ENCODE measurements around the gene CLEC19A.

The CLEC19A gene

DNA sequence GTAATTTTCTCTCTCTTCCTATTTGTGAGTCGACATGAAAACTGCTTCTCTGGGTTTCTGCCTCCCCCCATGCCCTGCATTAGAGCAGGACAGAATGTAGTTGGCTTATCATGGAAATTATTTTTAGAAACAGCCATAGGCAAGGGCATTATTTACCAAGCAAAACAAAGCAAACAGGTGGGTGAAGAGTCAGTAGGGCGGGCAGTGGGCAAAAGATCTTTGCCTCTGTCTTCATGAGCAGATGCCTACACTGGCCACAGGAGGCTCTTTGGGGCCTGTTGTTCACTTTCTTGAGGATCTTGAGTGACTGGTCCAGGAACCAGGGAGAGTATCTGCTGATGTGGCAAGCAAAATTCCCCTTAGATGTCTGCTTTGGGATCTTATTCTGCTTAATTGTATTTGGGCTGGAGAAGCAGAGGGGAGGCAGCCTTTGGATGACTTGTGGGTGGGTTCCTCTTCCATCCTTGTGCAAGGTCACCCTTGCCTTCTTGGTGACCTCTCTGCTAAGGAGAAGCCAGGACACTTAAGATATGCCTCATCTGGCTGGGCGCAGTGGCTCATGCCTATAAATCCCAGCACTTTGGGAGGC lies 42.5 kb upstream of the CLEC19A start:
- Histone ChIP-seq H2AFZ (ENCODE audit: insufficient read depth, low read length, poor library complexity) (no peak overlapping the region), H3K27me3 (ENCODE audit: insufficient read depth, low read length) (no peaks in the 10 kb centered on the region), H4K8ac (ENCODE audit: low read depth, low read length) (no peak overlapping the region), H3K9me3 (ENCODE audit: insufficient read depth, low read depth, low read length) (peaks cover 3% of the 10 kb centered on the region), H3K4ac (ENCODE audit: low read depth, low read length) (no peak overlapping the region), H2AK5ac (ENCODE audit: low read length) (no peak overlapping the region), H2BK12ac (ENCODE audit: low read length) (no peak overlapping the region), H2BK120ac (ENCODE audit: insufficient read depth, low read length, poor library complexity) (no peak overlapping the region), H3K79me2 (ENCODE audit: control insufficient read depth, insufficient read depth, low read length, poor library complexity) (no peaks in the 10 kb centered on the region), H3K79me1 (ENCODE audit: low read length) (no peaks in the 10 kb centered on the region), H3K27ac (ENCODE audit: low read depth, low read length) (no peak overlapping the region), H3K4me1 (ENCODE audit: control insufficient read depth in 1 of 2, insufficient read depth in 2 of 2, low read length in 2 of 2) (no peaks in the 10 kb centered on the region), H3K14ac (ENCODE audit: low read length) (no peak overlapping the region), H4K12ac (ENCODE audit: low read depth, low read length) (no peak overlapping the region), H4K91ac (ENCODE audit: low read depth, low read length) (no peak overlapping the region), H3K36me3 (ENCODE audit: control insufficient read depth in 1 of 2, insufficient read depth in 2 of 2, low read length in 2 of 2) (no peaks in the 10 kb centered on the region), H2BK5ac (ENCODE audit: low read depth, low read length, poor library complexity) (no peak overlapping the region), H3K4me3 (ENCODE audit: low read depth, low read length) (no peak overlapping the region), H3K23ac (ENCODE audit: low read length) (no peak overlapping the region), H3K9ac (ENCODE audit: low read length) (no peak overlapping the region), H3K4me2 (ENCODE audit: low read length) (no peak overlapping the region), H3K18ac (ENCODE audit: low read length) (no peak overlapping the region)
- no peak for DNase-seq
- no CpG with 5 or more reads among the region's 3 CpGs for WGBS (ENCODE audit: extremely low coverage, insufficient coverage, insufficient read length)

DNA sequence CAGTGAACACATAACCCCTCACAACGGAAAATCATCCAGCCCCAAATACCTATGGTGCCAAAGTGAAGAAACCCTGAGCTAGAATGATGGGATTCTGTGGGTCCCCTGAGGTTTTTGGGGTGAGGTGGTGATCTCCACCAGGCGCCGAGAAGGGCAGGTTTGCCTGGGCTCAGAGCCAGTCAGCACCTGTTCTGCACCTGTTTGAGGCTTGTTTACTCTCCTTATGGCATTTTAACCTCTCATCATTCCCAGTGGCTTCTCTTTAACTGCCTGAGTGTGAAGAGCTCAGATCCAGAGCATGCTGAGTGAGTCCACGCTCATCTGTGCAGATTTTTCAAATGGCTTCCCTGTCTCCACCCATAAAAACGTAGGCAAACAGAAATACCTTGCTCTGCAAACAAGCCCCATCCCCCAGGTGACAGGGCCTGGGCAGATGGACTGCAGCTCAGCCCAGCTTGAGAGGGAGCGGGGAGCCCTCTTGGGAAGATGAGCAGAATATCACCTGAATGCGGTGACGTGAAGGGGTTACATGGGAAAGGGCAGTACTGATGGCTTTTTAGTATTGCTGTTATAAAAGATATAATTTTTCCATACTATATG lies 40.1 kb upstream of the CLEC19A start:
- Histone ChIP-seq H2BK120ac (ENCODE audit: insufficient read depth, low read length, poor library complexity) (no peak overlapping the region), H3K79me1 (ENCODE audit: low read length) (no peaks in the 10 kb centered on the region), H4K91ac (ENCODE audit: low read depth, low read length) (no peak overlapping the region), H3K36me3 (ENCODE audit: control insufficient read depth in 1 of 2, insufficient read depth in 2 of 2, low read length in 2 of 2) (no peaks in the 10 kb centered on the region), H3K27me3 (ENCODE audit: insufficient read depth, low read length) (no peaks in the 10 kb centered on the region), H3K23ac (ENCODE audit: low read length) (no peak overlapping the region), H3K79me2 (ENCODE audit: control insufficient read depth, insufficient read depth, low read length, poor library complexity) (no peaks in the 10 kb centered on the region), H3K9ac (ENCODE audit: low read length) (no peak overlapping the region), H2AK5ac (ENCODE audit: low read length) (no peak overlapping the region), H3K4ac (ENCODE audit: low read depth, low read length) (no peak overlapping the region), H3K4me1 (ENCODE audit: control insufficient read depth in 1 of 2, insufficient read depth in 2 of 2, low read length in 2 of 2) (no peaks in the 10 kb centered on the region), H3K4me2 (ENCODE audit: low read length) (no peak overlapping the region), H3K9me3 (ENCODE audit: insufficient read depth, low read depth, low read length) (peaks cover 1% of the 10 kb centered on the region), H4K12ac (ENCODE audit: low read depth, low read length) (no peak overlapping the region), H3K14ac (ENCODE audit: low read length) (no peak overlapping the region), H3K4me3 (ENCODE audit: low read depth, low read length) (no peak overlapping the region), H2AFZ (ENCODE audit: insufficient read depth, low read length, poor library complexity) (no peak overlapping the region), H2BK12ac (ENCODE audit: low read length) (no peak overlapping the region), H2BK5ac (ENCODE audit: low read depth, low read length, poor library complexity) (no peak overlapping the region), H4K8ac (ENCODE audit: low read depth, low read length) (no peak overlapping the region), H3K27ac (ENCODE audit: low read depth, low read length) (no peak overlapping the region), H3K18ac (ENCODE audit: low read length) (no peak overlapping the region)
- no CpG with 5 or more reads among the region's 8 CpGs for WGBS (ENCODE audit: extremely low coverage, insufficient coverage, insufficient read length)
- no peak for DNase-seq

DNA sequence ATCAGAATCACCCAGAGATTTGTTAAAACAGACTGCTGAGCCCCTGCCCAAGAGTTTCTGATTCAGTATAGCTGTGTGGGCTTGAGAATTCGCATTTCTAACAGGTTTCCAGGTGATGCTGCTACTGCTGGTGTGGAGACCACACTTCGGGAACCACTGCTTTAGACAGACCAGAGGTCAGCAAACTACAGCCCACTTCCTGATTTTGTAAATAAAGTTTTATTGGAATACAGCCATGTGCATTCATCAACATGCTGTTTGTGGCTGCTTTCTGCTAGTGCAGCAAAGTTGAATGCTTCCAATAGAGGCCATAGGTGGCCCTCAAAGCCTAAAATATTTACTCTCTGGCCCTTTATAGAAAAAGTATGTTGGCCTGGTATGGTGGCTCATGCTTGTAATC lies 32.6 kb upstream of the CLEC19A start:
- H3K9ac ChIP-seq (ENCODE audit: low read length): no peak overlapping the region
- no peaks in the 10 kb centered on the region for H3K79me2 ChIP-seq (ENCODE audit: control insufficient read depth, insufficient read depth, low read length, poor library complexity)
- H2BK12ac ChIP-seq (ENCODE audit: low read length): no peak overlapping the region
- H3K27me3 ChIP-seq (ENCODE audit: insufficient read depth, low read length): no peaks in the 10 kb centered on the region
- H3K4me1 ChIP-seq (ENCODE audit: control insufficient read depth in 1 of 2, insufficient read depth in 2 of 2, low read length in 2 of 2): no peaks in the 10 kb centered on the region
- no peak overlapping the region for H3K14ac ChIP-seq (ENCODE audit: low read length)
- H2AFZ ChIP-seq (ENCODE audit: insufficient read depth, low read length, poor library complexity): no peak overlapping the region
- no peak overlapping the region for H2AK5ac ChIP-seq (ENCODE audit: low read length)
- DNase-seq: no peak
- no peaks in the 10 kb centered on the region for H3K9me3 ChIP-seq (ENCODE audit: insufficient read depth, low read depth, low read length)
- no CpG with 5 or more reads among the region's 2 CpGs for WGBS (ENCODE audit: extremely low coverage, insufficient coverage, insufficient read length)
- no peak overlapping the region for H2BK120ac ChIP-seq (ENCODE audit: insufficient read depth, low read length, poor library complexity)
- no peak overlapping the region for H3K27ac ChIP-seq (ENCODE audit: low read depth, low read length)
- H3K4me3 ChIP-seq (ENCODE audit: low read depth, low read length): no peak overlapping the region
- H3K4ac ChIP-seq (ENCODE audit: low read depth, low read length): no peak overlapping the region
- H4K8ac ChIP-seq (ENCODE audit: low read depth, low read length): no peak overlapping the region
- H3K4me2 ChIP-seq (ENCODE audit: low read length): no peak overlapping the region
- H3K79me1 ChIP-seq (ENCODE audit: low read length): no peaks in the 10 kb centered on the region
- no peak overlapping the region for H4K12ac ChIP-seq (ENCODE audit: low read depth, low read length)
- no peak overlapping the region for H3K23ac ChIP-seq (ENCODE audit: low read length)
- H4K91ac ChIP-seq (ENCODE audit: low read depth, low read length): no peak overlapping the region
- H2BK5ac ChIP-seq (ENCODE audit: low read depth, low read length, poor library complexity): no peak overlapping the region
- no peaks in the 10 kb centered on the region for H3K36me3 ChIP-seq (ENCODE audit: control insufficient read depth in 1 of 2, insufficient read depth in 2 of 2, low read length in 2 of 2)
- no peak overlapping the region for H3K18ac ChIP-seq (ENCODE audit: low read length)

DNA sequence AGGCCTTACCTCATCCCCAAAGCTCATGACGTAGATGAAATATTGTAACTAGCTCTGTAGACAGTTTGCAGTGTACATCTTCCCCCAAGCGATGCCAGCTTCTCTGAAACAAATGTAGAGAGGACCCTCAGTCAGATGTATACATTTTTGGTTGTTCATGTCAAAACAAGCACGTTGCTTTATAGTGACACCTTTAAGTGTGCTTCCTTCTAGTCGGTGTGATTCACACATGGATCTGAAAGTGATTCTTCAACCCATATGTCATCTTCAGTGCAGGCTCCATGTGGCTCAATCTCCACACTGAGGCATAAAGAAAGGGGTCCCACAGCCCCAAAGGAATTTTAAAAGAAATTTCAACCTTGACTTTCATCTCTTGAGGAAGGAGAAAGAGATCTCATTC lies 30.9 kb upstream of the CLEC19A start:
- H3K79me1 ChIP-seq (ENCODE audit: low read length): no peaks in the 10 kb centered on the region
- H2BK5ac ChIP-seq (ENCODE audit: low read depth, low read length, poor library complexity): no peak overlapping the region

More for the DNA sequence above, 30.9 kb upstream of the CLEC19A start:
- no peaks in the 10 kb centered on the region for H3K4me1 ChIP-seq (ENCODE audit: control insufficient read depth in 1 of 2, insufficient read depth in 2 of 2, low read length in 2 of 2)
- H3K79me2 ChIP-seq (ENCODE audit: control insufficient read depth, insufficient read depth, low read length, poor library complexity): no peaks in the 10 kb centered on the region
- no CpG with 5 or more reads among the region's 4 CpGs for WGBS (ENCODE audit: extremely low coverage, insufficient coverage, insufficient read length)
- H4K8ac ChIP-seq (ENCODE audit: low read depth, low read length): no peak overlapping the region
- DNase-seq: no peak
- H3K4ac ChIP-seq (ENCODE audit: low read depth, low read length): no peak overlapping the region
- H2BK12ac ChIP-seq (ENCODE audit: low read length): no peak overlapping the region
- no peak overlapping the region for H3K14ac ChIP-seq (ENCODE audit: low read length)
- H3K18ac ChIP-seq (ENCODE audit: low read length): no peak overlapping the region
- H2AK5ac ChIP-seq (ENCODE audit: low read length): no peak overlapping the region
- no peaks in the 10 kb centered on the region for H3K36me3 ChIP-seq (ENCODE audit: control insufficient read depth in 1 of 2, insufficient read depth in 2 of 2, low read length in 2 of 2)
- no peak overlapping the region for H3K4me3 ChIP-seq (ENCODE audit: low read depth, low read length)
- no peak overlapping the region for H3K27ac ChIP-seq (ENCODE audit: low read depth, low read length)
- no peak overlapping the region for H3K9ac ChIP-seq (ENCODE audit: low read length)
- H4K12ac ChIP-seq (ENCODE audit: low read depth, low read length): no peak overlapping the region
- H3K23ac ChIP-seq (ENCODE audit: low read length): no peak overlapping the region
- no peaks in the 10 kb centered on the region for H3K27me3 ChIP-seq (ENCODE audit: insufficient read depth, low read length)
- H2BK120ac ChIP-seq (ENCODE audit: insufficient read depth, low read length, poor library complexity): no peak overlapping the region
- no peaks in the 10 kb centered on the region for H3K9me3 ChIP-seq (ENCODE audit: insufficient read depth, low read depth, low read length)
- no peak overlapping the region for H3K4me2 ChIP-seq (ENCODE audit: low read length)
- no peak overlapping the region for H2AFZ ChIP-seq (ENCODE audit: insufficient read depth, low read length, poor library complexity)
- no peak overlapping the region for H4K91ac ChIP-seq (ENCODE audit: low read depth, low read length)
